DND-41 (cell line): ENCODE measurements around the gene RNGTT.

Experiments
- EZH2 ChIP-seq: IDR thresholded peaks from 3 replicates; pipeline ENCODE4 v1.6.1; 2012; ENCODE audit warnings: borderline replicate concordance, low read depth, mild to moderate bottlenecking, moderate library complexity, low read length, inconsistent platforms; ENCODE audit not compliant: severe bottlenecking
- TF ChIP-seq, protein P1 (sequence below): IDR thresholded peaks from 2 replicates; pipeline ENCODE4 v1.5.1; 2012; ENCODE audit warnings: borderline replicate concordance, low read length, moderate library complexity, mild to moderate bottlenecking; ENCODE audit not compliant: poor library complexity, severe bottlenecking; ENCODE audit errors: extremely low read depth

DNA sequence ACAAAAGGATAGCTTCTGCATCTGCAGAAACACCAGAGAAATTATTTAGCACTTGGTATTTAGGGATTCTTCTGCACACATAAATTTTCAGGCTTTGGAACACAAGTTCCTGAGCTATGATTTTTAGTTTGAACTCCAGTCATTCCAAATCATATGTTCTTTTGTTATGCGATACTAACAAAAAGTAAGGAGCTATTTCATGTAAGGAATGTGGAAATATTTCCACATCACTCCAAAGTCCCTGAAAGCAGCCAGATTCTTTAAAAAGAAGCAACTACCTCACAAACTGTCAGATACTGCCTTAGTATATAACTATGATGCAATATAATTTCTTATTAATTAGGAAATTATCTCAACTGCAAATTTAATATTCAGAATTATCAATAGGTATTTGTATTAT lies 106.9 kb downstream of the RNGTT start:
- TF ChIP-seq, protein P1, sequence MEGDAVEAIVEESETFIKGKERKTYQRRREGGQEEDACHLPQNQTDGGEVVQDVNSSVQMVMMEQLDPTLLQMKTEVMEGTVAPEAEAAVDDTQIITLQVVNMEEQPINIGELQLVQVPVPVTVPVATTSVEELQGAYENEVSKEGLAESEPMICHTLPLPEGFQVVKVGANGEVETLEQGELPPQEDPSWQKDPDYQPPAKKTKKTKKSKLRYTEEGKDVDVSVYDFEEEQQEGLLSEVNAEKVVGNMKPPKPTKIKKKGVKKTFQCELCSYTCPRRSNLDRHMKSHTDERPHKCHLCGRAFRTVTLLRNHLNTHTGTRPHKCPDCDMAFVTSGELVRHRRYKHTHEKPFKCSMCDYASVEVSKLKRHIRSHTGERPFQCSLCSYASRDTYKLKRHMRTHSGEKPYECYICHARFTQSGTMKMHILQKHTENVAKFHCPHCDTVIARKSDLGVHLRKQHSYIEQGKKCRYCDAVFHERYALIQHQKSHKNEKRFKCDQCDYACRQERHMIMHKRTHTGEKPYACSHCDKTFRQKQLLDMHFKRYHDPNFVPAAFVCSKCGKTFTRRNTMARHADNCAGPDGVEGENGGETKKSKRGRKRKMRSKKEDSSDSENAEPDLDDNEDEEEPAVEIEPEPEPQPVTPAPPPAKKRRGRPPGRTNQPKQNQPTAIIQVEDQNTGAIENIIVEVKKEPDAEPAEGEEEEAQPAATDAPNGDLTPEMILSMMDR: no peak
- no peak for TF ChIP-seq EZH2
